ENCODE measurements around the gene TOM1L2.
"Not testable (repeated sequence)": the region's sequence is repeated elsewhere in the genome, so short reads cannot be mapped to it uniquely, and the experiment has no call there.

Gene TOM1L2

DNA sequence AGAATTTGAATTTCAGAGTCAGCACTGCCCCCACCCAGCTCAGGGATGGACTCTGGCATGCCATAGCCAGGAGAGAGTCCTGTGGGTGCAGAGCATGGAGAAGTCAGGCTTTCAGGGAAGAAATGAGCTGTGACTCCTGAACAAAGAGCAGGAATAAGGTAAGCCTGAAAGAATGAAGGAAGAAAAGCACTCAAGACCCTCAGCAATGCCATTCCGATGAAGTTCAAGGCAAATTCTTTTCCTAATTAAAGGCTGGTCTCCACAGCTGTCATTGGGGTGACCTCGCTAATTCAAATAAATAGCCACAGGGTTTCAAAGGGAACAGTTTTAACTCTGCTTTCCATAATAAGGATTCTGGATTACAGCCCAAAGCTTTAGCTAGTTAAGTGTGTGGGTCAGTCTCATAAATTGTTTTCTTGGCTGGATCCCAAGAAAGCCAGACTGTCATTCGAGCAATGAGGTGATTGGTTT, 31.7 kb downstream of the TOM1L2 start:
- DNase-seq = no peak

DNA sequence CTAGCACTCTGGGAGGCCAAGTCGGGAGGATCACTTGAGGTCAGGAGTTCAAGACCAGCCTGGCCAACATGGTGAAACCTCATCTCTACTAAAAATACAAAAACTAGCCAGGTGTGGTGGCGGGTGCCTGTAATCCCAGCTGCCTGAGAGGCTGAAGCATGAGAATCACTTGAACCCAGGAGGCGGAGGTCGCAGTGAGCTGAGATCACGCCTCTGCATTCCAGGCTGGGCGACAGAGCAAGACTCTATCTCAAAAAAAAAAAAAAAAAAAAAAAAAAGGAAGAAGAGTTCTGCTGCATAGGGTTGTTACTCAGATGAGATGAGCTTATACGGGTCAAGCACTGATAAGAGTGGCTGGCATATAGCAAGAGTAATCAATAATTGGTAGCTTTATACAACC, 32.3 kb downstream of the TOM1L2 start:
- not testable (repeated sequence) for DNase-seq

DNA sequence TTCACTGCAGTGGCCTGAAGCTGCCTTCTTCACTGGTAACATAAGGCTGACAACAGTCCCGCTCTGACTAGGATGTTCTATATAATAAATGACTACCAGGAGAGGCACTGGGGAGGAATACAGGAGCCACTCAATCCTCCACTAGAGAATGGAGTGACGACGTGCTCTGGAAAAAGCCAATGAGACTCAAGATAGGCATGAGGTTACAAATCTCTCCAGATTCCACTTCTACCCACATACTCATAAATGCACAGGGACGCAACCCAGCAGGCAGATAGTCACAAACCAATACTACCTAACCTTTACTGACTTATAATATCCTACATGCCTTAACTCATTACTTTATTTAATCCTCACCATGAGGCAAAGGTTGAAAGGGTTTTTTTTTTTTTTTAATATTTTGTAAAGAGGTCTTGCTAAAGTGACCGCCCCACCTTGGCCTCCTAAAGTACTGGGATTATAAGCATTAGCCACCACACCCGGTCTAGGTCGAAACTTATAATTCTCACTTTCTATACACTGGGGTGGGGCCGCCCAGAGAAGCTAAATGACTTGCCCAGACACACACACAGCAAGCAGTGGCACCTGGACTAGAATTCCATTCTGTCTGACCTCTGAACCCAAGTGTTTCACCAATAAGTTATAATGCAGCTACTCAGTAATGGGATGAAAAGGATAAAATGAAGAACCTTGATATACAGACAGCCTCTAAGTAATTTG, 33.7 kb downstream of the TOM1L2 start:
- no peak for DNase-seq

DNA sequence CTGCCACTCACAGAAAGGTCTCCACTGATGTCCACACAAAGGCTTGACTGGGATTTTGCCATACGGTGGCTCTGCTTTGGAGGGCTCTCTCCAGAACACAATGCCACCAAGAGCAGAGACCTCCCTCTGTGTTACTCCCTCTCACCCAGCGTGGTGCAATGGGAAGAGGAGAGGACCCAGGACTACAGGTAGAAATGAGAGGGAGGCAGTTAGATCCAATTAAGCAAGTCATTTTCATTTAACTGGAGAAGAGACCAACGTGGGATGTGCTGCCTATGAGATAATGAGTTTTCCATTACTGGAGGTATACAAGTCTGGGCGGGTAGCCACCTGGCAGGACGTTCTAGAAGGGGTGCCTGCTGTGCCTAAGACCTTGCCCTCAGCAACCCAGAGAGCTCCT, 34.2 kb downstream of the TOM1L2 start:
- no peak for DNase-seq

DNA sequence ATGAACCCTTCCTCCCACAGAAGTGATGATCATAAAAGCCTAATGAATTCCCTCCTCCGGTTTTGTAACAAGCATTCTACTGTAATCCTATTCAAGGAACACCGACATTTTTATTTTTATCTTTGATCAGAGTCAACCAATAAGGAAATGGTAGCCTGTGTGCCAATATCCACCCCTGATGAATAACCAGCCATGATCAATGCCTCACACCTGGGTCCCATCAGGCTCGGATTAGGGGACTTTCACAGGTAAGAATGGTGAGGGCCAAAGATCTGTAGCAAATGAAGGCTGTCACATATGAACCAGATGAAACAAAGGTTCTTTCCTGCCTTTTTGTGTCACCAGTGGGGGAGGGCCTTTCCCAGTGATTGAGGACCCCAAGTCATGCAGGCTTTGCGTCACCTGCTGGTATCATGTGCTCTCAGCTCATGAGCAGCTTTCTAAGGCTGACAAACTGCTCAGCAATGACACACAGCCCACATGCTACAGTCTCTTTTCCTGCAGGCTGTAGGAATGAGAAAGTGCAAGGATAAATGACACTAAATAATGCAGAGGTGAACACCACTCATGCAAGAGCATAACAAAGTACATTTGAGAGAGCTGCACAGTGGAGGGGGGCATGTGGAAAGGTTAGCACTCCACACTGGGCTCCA, 34.9 kb downstream of the TOM1L2 start:
- no peak for DNase-seq

DNA sequence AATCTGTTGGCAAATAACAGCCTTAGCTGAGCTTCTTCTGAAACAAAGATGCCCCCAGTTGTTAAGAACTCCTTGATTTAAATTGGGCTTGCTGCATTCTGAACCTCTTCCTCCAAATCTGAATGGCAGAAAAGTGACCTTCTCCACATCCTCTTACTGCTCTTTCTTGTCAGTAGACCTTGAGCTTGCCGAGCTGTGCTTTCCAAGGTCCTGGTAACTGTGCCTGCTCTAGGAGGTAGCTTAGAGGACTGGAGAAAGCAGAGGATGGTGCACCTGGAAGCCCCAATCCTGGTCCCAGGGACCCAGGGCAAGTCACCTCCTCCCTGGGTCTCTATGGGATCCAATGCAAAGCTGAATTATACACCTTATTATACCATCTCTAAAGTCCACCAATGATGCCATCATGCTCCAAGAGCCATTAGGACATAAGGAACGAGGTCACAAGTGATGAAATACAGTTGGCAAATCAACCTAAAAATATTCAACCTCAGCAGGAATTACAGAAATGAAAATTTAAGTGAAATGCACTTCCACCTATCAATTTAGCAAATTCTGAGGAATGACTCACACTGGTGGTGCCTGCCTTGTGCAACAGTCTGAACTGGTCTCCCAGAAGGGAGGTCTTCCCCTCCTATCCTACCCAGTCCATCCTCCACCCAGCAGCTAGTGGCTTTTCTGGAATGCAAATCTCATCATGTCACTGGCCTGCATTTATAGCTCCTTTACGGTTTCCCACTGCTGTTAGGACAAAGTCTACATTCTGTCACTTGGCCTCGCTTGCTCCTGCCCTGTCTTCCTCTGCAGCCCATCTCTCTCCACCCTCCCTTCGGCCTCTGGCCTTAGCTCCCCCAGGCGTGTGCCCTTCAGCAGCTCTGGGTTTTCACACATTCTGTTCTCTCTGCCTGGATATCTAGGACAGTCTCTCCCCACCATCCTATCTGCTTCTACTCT, 36.6 kb downstream of the TOM1L2 start:
- no peak for DNase-seq

DNA sequence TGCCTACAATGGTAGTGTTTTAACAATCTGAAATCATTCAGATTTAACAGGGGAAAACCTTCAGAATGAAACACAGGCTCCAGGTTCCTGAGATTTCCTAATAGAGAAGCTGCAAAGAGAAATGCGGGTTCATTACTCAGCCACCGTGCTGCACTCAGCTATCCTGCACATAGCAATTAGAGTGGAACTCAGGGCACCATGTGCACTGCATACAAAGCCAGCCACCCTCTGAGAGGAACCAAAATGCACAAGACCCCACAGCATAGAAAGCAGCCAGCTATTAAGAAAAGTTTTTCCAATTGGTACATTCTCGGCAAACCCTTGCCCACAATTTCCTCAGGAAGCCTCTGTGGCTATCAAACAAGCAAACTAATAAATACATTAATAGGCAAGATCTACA, 37.4 kb downstream of the TOM1L2 start:
- DNase-seq = no peak

DNA sequence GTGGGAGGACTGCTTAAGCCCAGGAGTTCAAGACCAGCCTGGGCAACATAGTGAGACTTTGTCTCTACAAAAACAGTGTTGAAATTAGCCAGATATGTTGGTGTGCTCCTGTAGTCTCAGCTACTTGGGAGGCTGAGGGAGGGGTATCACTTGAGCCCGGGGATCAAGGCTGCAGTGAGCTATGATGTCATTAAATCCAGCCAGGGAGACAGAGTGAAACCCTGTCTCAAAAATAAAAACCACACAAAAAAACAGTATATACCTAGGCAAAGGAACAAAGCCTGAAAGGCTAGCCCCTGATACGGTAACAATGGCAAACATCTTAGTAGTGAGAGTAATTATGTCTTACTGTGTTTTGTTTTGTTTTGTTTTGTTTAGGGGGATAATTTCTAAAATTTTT, 38.0 kb downstream of the TOM1L2 start:
- no peak for DNase-seq

DNA sequence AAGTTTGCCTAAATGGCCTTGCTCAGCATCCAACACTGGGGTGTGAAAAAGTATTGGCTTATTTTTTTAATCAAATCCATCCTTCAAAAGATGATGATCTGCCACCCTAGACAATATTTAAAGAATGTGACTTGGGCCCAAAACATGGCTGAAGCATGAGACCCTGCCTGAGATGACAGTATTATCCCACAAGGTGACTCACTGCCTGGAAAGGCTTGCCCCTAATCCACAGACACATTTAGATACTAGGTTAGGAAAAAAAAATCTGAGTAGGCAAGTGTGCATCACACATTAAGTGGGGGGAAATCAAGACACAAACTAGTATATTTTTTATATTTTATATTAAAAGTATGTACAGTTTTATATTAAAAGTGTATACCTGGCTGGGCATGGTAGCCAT, 38.4 kb downstream of the TOM1L2 start:
- DNase-seq = no peak

DNA sequence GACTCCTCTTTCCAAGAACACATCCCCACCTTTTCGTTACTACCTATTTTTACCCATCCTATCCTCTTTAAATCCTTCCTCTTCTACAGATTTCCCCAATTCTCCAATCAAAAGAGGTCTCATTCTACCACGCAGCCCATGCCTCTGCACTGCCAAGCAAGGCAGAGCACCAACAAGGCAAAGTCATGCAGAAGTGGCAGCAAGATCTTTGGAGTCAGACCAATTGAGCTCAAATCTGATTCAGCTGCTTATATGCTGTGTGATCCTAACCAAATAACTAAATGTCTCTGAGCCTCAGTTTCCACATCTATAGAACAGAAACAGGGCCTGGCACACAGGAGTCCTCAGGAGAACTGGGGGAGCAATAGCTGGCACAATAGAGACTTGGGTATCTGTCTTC, 41.0 kb downstream of the TOM1L2 start:
- no peak for DNase-seq

DNA sequence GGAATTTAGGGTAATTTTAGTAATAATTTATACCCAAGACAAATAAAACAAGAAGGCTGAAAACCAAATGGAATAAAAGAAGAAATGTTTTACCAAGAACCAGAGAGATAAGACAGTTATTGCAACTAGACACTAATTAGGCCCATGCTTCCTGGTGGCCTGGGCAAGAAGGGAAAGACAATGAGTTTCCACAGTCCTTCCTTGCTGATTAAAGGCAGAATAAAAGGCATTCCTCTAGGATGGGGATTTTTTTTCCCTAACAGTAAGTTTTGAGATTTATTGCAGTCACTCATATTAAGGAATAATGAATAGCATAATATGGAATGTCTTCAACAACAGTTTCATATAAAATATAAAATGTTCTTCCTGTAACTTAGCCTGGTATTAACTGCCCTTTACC, 41.5 kb downstream of the TOM1L2 start:
- no peak for DNase-seq

DNA sequence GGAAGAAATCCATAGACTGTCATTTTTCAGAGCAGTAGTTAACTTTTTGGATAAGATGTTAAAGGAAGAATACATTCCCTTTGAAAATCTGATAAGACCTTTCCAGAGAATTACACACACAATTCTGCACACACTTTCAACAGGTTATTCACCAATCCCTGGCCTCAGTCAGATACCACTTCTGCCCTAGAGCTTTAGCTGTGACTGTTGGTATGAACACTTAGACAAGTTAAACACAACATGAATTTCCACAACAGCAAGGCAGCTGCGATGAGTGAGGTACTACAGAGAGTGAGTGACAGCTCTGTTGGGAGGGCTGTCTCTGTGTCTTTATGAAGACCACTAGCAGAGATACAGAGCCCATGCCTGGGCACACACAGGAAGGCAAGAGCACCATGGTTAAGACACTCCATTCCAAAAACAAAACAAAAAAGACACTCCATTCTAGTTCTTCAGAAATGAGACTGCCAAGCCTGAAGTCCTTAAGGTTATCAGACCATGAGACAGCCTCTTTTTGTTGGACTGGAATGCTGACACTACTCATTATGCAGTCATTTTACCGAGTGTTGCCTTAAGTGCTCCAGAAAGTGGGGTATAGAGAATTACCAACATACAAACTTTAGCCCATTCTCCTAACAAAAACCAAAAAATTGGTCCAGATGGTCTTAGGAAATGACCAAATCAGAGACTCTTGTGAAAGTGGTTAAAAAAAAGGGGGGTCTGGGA, 42.4 kb downstream of the TOM1L2 start:
- DNase-seq = no peak

DNA sequence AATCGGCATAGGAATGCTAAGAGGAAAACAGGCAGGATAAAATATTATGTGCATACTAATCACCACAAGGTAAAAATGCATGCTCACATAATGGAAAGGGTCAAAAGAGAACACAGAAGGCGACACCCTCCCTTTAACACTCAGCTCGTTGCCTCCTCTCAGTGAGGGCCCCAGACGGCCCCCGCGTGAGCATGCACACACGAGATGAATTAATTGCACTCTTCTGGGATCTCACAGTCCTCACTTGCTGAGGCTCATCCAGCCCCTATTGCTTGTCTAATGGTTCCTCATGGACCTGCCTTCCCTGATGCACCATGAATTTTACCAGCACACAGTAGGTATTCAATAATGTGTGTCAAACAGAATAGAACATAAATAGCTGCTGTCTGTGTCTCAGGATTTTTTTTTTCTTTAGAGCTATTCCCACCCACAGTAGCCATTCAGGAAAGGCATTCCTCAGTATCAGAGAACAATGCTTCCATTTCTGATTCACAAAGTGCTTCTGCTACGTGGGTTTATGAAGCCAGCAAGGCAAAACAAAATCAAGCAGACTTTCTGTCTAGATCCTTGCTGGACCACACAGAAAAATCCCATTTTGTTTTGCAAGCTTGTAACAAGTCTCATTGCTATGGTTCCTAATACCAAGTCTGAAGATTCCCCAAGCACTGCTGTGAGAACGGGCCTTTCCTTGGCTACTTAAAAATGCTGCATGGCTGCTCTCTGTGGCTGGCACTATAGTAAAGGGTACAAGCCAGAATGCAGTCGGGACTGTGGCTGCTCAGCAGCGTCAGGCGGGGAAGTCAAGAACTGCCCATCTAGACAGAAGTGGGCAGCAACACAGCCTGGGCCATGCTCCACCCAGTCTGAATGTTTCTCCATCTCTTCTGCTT, 43.6 kb downstream of the TOM1L2 start:
- DNase-seq = no peak

DNA sequence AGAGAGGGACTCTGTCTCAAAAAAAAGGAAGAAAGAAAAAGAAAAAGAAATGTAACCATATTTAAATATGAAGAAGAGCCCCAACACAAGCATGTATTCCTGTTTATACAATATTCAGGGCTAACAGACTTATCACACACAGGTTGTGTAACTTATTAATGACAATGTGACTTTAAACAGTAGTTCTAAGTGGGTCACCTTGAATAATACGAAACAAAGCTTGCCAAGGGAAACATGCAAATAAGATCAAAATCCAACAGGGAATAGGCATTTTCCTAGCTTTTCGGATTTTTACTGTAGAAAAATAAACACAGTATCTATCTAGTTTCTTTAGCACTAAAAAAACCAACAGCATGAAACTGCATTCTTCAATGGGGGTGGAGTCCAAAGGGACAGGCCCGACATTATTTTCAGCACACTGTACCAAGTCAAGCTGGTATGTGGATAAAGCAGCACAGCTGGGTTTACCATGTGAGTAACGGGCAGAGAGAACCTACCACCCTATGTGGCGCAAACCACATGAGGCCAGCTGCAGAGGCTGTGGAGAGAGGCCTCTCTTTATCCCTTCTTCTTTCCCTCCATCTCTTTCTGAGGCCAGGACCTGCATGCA, 45.3 kb downstream of the TOM1L2 start:
- no peak for DNase-seq

DNA sequence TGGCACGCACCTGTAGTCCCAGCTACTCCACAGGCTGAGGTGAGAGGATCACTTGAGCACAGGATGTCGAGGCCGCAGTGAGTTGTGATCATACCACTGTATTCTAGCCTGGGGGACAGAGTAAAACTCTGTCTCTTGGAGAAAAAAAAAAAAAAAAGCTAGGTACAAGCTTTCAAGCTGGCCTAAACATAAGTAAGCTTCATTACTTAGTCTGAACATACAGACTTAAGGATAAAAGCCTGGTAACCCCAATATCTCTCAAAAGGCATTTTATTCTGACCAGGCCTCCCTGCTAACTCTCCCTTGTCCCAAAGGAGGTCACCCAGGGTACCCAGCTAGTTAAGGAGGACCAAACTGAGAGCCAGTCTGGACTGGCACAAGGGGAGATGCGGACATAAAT, 46.2 kb downstream of the TOM1L2 start:
- no peak for DNase-seq

DNA sequence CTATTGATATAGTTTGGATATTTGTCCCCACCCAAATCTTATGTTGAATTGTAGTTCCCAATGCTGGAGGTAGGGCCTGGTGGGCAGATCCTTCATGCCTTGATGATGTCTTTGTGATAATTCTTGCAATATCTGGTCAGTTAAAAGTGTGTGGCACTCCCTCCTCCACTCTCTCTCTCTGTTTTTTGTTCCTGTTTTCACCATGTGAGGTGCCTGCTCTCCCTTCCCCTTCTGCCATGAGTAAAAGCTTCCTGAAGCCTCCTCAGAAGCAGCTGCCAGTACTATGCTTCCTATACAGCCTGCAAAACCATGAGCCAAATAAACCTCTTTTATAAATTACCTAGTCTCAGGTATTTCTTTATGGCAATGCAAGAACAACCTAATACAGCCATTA, 47.3 kb downstream of the TOM1L2 start:
- no peak for DNase-seq

DNA sequence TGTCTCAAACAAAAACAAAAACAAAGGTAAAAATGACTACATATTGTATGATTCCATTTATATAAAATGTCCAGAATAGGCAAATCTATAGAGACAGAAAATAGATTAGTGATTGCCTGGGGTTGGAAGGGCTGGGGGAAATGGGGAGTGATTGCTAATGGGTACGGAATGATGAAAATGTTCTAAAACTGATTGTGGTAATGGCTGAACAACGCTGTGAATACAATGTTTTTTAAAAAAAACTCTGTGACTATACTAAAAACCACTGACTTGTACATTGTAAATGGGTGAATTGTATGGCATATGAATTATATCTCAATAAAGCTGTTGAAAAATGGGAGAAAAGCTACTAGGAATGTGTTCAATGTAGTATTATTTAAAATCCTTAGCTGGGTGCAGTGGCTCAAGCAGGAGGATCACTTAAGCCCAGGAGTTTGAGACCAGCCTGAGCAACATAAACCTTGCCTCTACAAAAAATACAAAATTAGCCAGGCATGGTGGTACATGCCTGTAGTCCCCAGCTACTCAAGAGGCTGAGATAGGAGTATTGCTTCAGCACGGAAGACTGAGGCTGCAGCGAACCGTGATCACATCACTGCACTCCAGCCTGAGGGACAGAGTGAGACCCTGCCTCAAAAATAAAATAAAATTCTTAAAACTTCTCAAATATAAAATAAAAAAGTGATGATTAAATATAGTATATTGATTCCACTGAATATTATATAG, 47.9 kb downstream of the TOM1L2 start:
- DNase-seq = no peak

DNA sequence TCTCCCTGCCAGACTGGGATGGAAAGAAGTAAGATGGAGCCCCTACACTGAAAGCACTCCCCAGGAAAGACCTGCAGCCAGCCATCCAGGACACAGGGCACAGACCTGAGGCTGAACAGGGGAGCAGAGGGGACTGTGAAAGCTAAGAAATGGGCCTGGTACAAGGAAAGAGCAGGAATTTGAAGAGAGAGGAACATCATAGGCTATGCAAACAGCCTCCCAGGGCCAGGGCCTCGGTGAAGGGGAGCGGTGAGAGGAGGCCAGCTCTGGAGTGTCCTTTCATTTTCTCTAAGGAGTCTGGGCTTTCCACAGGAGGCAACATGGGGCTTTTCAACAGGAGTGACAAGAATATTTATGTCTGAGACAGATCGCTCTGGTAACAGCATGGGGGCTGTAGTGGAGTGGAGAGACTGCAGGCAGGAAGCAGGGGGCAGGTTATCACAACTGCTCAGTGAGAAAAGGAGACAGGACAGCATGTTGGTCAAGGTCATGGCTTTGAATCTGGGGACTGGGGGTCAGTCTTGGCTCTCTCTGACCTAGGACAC, 50.1 kb downstream of the TOM1L2 start:
- DNase-seq = no peak

DNA sequence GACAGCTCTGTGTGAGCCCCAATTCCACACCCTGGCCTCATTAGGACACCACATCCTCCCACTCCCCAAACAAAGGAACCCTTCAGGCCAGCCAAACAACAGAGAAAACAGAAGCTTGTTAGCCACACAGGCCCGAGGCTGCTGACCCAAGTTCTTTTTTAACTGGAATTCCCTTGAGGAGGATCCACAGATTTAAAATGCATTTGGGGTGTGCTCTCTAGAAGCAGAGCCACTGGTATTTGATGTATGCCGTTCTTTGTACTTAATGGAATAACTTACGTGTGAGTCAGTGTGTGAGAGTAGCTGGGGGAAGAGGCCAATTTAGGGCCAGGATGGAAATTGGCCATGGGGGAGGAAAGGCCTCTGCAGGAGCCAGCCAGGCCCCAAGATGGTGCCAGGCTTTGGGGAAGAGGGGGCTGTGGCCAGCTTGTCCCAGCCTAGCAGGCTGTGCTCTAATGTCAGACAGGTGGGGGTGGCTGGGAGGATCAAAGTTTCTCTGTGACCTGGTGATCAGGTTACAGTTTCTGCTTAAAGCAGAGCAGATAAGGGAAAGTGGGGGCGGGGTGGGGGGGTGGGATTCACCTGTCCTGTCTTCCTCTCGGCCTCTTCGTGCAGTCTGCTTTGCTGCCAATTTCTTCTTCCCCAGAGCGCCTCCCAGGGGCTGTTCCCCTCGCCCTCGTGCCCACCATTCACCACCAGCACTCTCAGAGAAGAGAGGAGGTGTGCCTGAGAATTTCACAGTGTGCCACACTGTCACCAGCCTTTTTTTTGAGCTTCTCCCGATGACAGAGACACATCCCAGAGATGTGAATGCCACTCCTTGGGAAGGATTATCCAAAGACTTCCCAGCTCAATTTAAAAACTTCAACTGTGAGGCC, 50.8 kb downstream of the TOM1L2 start:
- DNase-seq = no peak
